H9 (cell line): ENCODE results near the gene ELOVL6. TPM values are rescaled to one million over a fixed set of nuclear protein-coding genes. Genes with fewer than 3 reads are reported as not detected.

Source experiments
- DNase-seq: peaks from one replicate; pipeline ENCODE4 v3.0.0-alpha.2; 2017
- H2AFZ ChIP-seq: one replicate; pipeline ENCODE4 v1.6.1; 2013; ENCODE audit warnings: mild to moderate bottlenecking, low read length, control low read depth, moderate library complexity
- H2AK5ac ChIP-seq: 2 replicates; pipeline ENCODE4 v1.6.1; 2013; ENCODE audit warnings: low read length, control low read depth, mixed read lengths; ENCODE audit not compliant: insufficient read length
- H2BK120ac ChIP-seq: one replicate; pipeline ENCODE4 v1.6.1; 2013; ENCODE audit warnings: low read depth, mild to moderate bottlenecking, low read length, control low read depth, inconsistent platforms; ENCODE audit not compliant: poor library complexity, severe bottlenecking
- H2BK12ac ChIP-seq: 2 replicates; pipeline ENCODE4 v1.6.1; 2013; ENCODE audit warnings: low read length, control low read depth, mixed read lengths, low read depth; ENCODE audit not compliant: insufficient read length
- H2BK15ac ChIP-seq: 2 replicates; pipeline ENCODE4 v1.6.1; 2013; ENCODE audit warnings: low read depth, low read length, control low read depth
- H2BK20ac ChIP-seq: one replicate; pipeline ENCODE4 v1.6.1; 2013; ENCODE audit warnings: low read depth, mild to moderate bottlenecking, low read length, control low read depth, inconsistent platforms; ENCODE audit not compliant: poor library complexity, severe bottlenecking
- H2BK5ac ChIP-seq: 2 replicates; pipeline ENCODE4 v1.6.1; 2013; ENCODE audit warnings: low read length, control low read depth, mixed read lengths; ENCODE audit not compliant: insufficient read length
- H3K14ac ChIP-seq: 2 replicates; pipeline ENCODE4 v1.6.1; 2013; ENCODE audit warnings: low read length, control low read depth; ENCODE audit not compliant: insufficient read depth
- H3K18ac ChIP-seq: 2 replicates; pipeline ENCODE4 v1.6.1; 2013; ENCODE audit warnings: low read depth, mild to moderate bottlenecking, mixed read lengths, low read length, control low read depth; ENCODE audit not compliant: insufficient read length
- H3K23ac ChIP-seq: 2 replicates; pipeline ENCODE4 v1.6.1; 2013; ENCODE audit warnings: low read length, control low read depth, mixed read lengths, low read depth; ENCODE audit not compliant: insufficient read length
- H3K23me2 ChIP-seq: 2 replicates; pipeline ENCODE4 v1.6.1; 2013; ENCODE audit warnings: low read depth, mild to moderate bottlenecking, mixed read lengths, low read length, control low read depth; ENCODE audit not compliant: insufficient read length, poor library complexity, severe bottlenecking
- H3K27ac ChIP-seq: 2 replicates; pipeline ENCODE4 v1.5.1; 2013; ENCODE audit warnings: low read length, control low read depth, mixed read lengths, low read depth; ENCODE audit not compliant: insufficient read length
- H3K27me3 ChIP-seq: 2 replicates; pipeline ENCODE4 v1.6.1; 2013; ENCODE audit warnings: low read length, control low read depth, inconsistent platforms; ENCODE audit not compliant: insufficient read depth
- H3K4ac ChIP-seq: 2 replicates; pipeline ENCODE4 v1.6.1; 2013; ENCODE audit warnings: low read depth, mild to moderate bottlenecking, control low read depth, inconsistent platforms, low read length, moderate library complexity
- H3K4me1 ChIP-seq: 2 replicates; pipeline ENCODE4 v1.6.1; 2013; ENCODE audit warnings: low read length, control low read depth, inconsistent platforms; ENCODE audit not compliant: insufficient read depth
- H3K4me2 ChIP-seq: 2 replicates; pipeline ENCODE4 v1.6.1; 2013; ENCODE audit warnings: low read length, control low read depth, mixed read lengths; ENCODE audit not compliant: insufficient read length, insufficient read depth
- H3K56ac ChIP-seq: 2 replicates; pipeline ENCODE4 v1.6.1; 2013; ENCODE audit warnings: low read depth, mild to moderate bottlenecking, mixed read lengths, low read length, control low read depth; ENCODE audit not compliant: insufficient read length
- H3K79me1 ChIP-seq: 2 replicates; pipeline ENCODE4 v1.6.1; 2013; ENCODE audit warnings: low read depth, mild to moderate bottlenecking, moderate library complexity, low read length, control low read depth, inconsistent platforms; ENCODE audit not compliant: insufficient read depth, poor library complexity, severe bottlenecking
- H3K79me2 ChIP-seq: 2 replicates; pipeline ENCODE4 v1.6.1; 2013; ENCODE audit warnings: low read length, control low read depth, inconsistent platforms; ENCODE audit not compliant: insufficient read depth
- H3K9ac ChIP-seq: 2 replicates; pipeline ENCODE4 v1.6.1; 2013; ENCODE audit warnings: low read length, control low read depth, mixed read lengths; ENCODE audit not compliant: insufficient read length; ENCODE audit errors: extremely low read depth
- H3K9me3 ChIP-seq: one replicate; pipeline ENCODE4 v1.6.1; 2013; ENCODE audit warnings: low read depth, low read length, inconsistent platforms; ENCODE audit not compliant: control insufficient read depth
- H3T11ph ChIP-seq: one replicate; pipeline ENCODE4 v1.6.1; 2013; ENCODE audit warnings: mild to moderate bottlenecking, low read length, control low read depth, inconsistent platforms
- H4K20me1 ChIP-seq: one replicate; pipeline ENCODE4 v1.6.1; 2013; ENCODE audit not compliant: control insufficient read depth, insufficient read length, insufficient read depth
- H4K5ac ChIP-seq: 2 replicates; pipeline ENCODE4 v1.6.1; 2013; ENCODE audit warnings: low read depth, mild to moderate bottlenecking, mixed read lengths, low read length, control low read depth; ENCODE audit not compliant: insufficient read length
- H4K8ac ChIP-seq: replicated peaks from 2 replicates; pipeline ENCODE4 v1.6.1; 2013; ENCODE audit warnings: low read length, control low read depth, mixed read lengths, low read depth; ENCODE audit not compliant: insufficient read length
- H4K91ac ChIP-seq: 2 replicates; pipeline ENCODE4 v1.6.1; 2013; ENCODE audit warnings: low read depth, mild to moderate bottlenecking, moderate library complexity, mixed read lengths, low read length, control low read depth; ENCODE audit not compliant: insufficient read length
- H3K27ac Mint-ChIP-seq, 3 experiments: 2 replicates in 2 of 3; 3 replicates in 1 of 3; pipeline ENCODE4 v1.8.0; 2020 to 2021; ENCODE audit warnings: mixed read lengths in 3 of 3, mild to moderate bottlenecking in 1 of 3, moderate library complexity in 1 of 3
- H3K27me3 Mint-ChIP-seq: 2 replicates; pipeline ENCODE4 v1.8.0; 2021; ENCODE audit warnings: low read depth, mild to moderate bottlenecking, moderate library complexity, mixed read lengths
- H3K36me3 Mint-ChIP-seq, 3 experiments: 2 replicates in 2 of 3; 3 replicates in 1 of 3; pipeline ENCODE4 v1.8.0; 2020 to 2021; ENCODE audit warnings: low read depth in 3 of 3, mixed read lengths in 3 of 3; ENCODE audit not compliant: insufficient read depth in 1 of 3
- H3K4me1 Mint-ChIP-seq, 2 experiments: 2 replicates each; pipeline ENCODE4 v1.8.0; 2020; ENCODE audit warnings: mixed read lengths in 2 of 2
- H3K4me3 Mint-ChIP-seq, 2 experiments: 2 replicates in 1 of 2; 3 replicates in 1 of 2; pipeline ENCODE4 v1.8.0; 2020 to 2021; ENCODE audit warnings: mild to moderate bottlenecking in 2 of 2, mixed read lengths in 2 of 2, moderate library complexity in 1 of 2
- H3K9me3 Mint-ChIP-seq, 2 experiments: 2 replicates in 1 of 2; 3 replicates in 1 of 2; pipeline ENCODE4 v1.8.0; 2020; ENCODE audit warnings: mild to moderate bottlenecking in 2 of 2, mixed read lengths in 2 of 2, moderate library complexity in 1 of 2
- WGBS: extraction: QIAGEN DNeasy Blood & Tissue Kit; methylation state at CpG from one replicate; pipeline ENCODE4 v1.1.7; 2013; ENCODE audit warnings: missing lambda C conversion rate, low lambda C conversion rate, mixed read lengths; ENCODE audit not compliant: insufficient read length; ENCODE audit errors: extremely low coverage; 5-methylcytosine and 5-hydroxymethylcytosine counted together
- total RNA-seq: library from RNA; stranded (reverse); gene quantifications from 2 replicates; pipeline ENCODE4 v1.2.1, GENCODE V29; 2021
- TF ChIP-seq, protein P1 (sequence below): fragments of 200-600 bp; sonication (generic); conservative IDR thresholded peaks from 3 replicates; pipeline ENCODE4 v1.8.0; 2021; ENCODE audit warnings: antibody characterized with exemption, mild to moderate bottlenecking

The ELOVL6 gene
- total RNA-seq, 1 experiment from 2014 or later: 64.6 TPM

DNA sequence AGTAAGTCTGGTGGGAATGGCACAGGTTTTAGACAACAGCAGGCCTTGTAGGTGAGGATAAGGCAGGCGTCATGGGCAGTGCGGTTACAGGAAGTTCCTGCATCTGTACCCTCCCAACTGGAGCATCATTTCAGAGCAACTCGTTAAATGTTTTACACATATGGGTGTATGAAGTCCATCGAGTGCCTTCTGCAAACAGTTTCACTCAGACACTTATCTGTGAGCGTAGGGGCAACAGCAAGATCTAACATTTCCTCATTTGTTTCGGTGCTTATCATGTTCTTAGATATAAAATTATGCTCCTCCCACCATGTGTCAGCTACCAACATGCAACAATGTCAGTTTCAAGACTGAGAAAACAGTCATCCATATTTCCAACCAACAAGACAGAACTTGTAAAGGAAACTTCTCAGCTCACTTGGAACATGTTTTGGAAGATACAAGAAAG is 69.9 kb downstream of the ELOVL6 start:
- Mint-ChIP-seq H3K27ac (peak overlapping the region in 1 of 3 experiments; percentile 8; a peak in 1 of 7 replicates), H3K36me3 (peaks cover under 1 to 21% (median 6%) of the 10 kb centered on the region in 3 experiments; a peak in 5 of 7 replicates), H3K27me3 (no peaks in the 10 kb centered on the region), H3K4me1 (peaks cover 5 to 15% of the 10 kb centered on the region in 2 experiments; a peak in 2 of 4 replicates), H3K9me3 (no peaks in the 10 kb centered on the region), H3K4me3 (no peak overlapping the region)
- H3K14ac ChIP-seq: no peak overlapping the region
- H3K4ac ChIP-seq: no peak overlapping the region
- no peak overlapping the region for H4K5ac ChIP-seq
- no peak overlapping the region for H4K8ac ChIP-seq
- no peak overlapping the region for H2BK20ac ChIP-seq
- H3K23ac ChIP-seq: no peak overlapping the region
- H4K91ac ChIP-seq: no peak overlapping the region
- H3K79me2 ChIP-seq: peaks cover 6% of the 10 kb centered on the region; the same call in 1 of the 2 replicates
- H2BK12ac ChIP-seq: no peak overlapping the region
- TF ChIP-seq, protein P1, sequence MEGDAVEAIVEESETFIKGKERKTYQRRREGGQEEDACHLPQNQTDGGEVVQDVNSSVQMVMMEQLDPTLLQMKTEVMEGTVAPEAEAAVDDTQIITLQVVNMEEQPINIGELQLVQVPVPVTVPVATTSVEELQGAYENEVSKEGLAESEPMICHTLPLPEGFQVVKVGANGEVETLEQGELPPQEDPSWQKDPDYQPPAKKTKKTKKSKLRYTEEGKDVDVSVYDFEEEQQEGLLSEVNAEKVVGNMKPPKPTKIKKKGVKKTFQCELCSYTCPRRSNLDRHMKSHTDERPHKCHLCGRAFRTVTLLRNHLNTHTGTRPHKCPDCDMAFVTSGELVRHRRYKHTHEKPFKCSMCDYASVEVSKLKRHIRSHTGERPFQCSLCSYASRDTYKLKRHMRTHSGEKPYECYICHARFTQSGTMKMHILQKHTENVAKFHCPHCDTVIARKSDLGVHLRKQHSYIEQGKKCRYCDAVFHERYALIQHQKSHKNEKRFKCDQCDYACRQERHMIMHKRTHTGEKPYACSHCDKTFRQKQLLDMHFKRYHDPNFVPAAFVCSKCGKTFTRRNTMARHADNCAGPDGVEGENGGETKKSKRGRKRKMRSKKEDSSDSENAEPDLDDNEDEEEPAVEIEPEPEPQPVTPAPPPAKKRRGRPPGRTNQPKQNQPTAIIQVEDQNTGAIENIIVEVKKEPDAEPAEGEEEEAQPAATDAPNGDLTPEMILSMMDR: no peak
- no peak for DNase-seq
- no peaks in the 10 kb centered on the region for H4K20me1 ChIP-seq
- no peak overlapping the region for H2BK15ac ChIP-seq
- no peak overlapping the region for H3K9ac ChIP-seq
- no peak overlapping the region for H2BK120ac ChIP-seq
- no peak overlapping the region for H2AFZ ChIP-seq
- H3K56ac ChIP-seq: no peak overlapping the region
- H3T11ph ChIP-seq: no peak overlapping the region
- H3K4me1 ChIP-seq: no peaks in the 10 kb centered on the region
- WGBS: no CpG with 5 or more reads among the region's 6 CpGs
- no peaks in the 10 kb centered on the region for H3K79me1 ChIP-seq
- H2AK5ac ChIP-seq: no peak overlapping the region
- no peaks in the 10 kb centered on the region for H3K27me3 ChIP-seq
- H3K27ac ChIP-seq: no peak overlapping the region
- H2BK5ac ChIP-seq: no peak overlapping the region
- no peak overlapping the region for H3K4me2 ChIP-seq
- no peaks in the 10 kb centered on the region for H3K23me2 ChIP-seq
- H3K9me3 ChIP-seq: no peaks in the 10 kb centered on the region
- H3K18ac ChIP-seq: no peak overlapping the region
